SK-N-SH treated with all-trans-retinoic acid at 6 μM for 48 hours (cell line): Measurements from ENCODE around the gene ST3GAL4.

Source experiments
- ARNTL ChIP-seq: fragments of 450-650 bp; formaldehyde crosslinking; IDR thresholded peaks from 2 replicates; pipeline ENCODE4 v1.5.0; 2020; ENCODE audit warnings: low read depth, mild to moderate bottlenecking, moderate library complexity, borderline replicate concordance
- ESRRG ChIP-seq: fragments of 250-450 bp; sonication (Bioruptor Pico); IDR thresholded peaks from 2 replicates; pipeline ENCODE4 v1.6.1; 2021; ENCODE audit warnings: mild to moderate bottlenecking
- ISL1 ChIP-seq: fragments of 250-450 bp; sonication (Bioruptor Pico); IDR thresholded peaks from 2 replicates; pipeline ENCODE4 v2.1.2; 2022; ENCODE audit warnings: mild to moderate bottlenecking, moderate library complexity
- OSR1 ChIP-seq: fragments of 250-450 bp; sonication (Bioruptor Pico); IDR thresholded peaks from 2 replicates; pipeline ENCODE4 v1.8.0; 2022; ENCODE audit warnings: moderate library complexity, mild to moderate bottlenecking, inconsistent platforms
- PPARA ChIP-seq: fragments of 250-450 bp; sonication (Bioruptor Pico); IDR thresholded peaks from 2 replicates; pipeline ENCODE4 v1.5.0; 2020; ENCODE audit warnings: mild to moderate bottlenecking, borderline replicate concordance
- RARB ChIP-seq: fragments of 250-450 bp; sonication (Bioruptor Pico); IDR thresholded peaks from 2 replicates; pipeline ENCODE4 v1.8.0; 2021; ENCODE audit warnings: mild to moderate bottlenecking, moderate library complexity
- TCF4 ChIP-seq: fragments of 250-450 bp; sonication (Bioruptor Pico); IDR thresholded peaks from 2 replicates; pipeline ENCODE4 v1.8.0; 2021; ENCODE audit warnings: mild to moderate bottlenecking, moderate library complexity, borderline replicate concordance
- TOX ChIP-seq: fragments of 250-450 bp; sonication (Bioruptor Pico); IDR thresholded peaks from 2 replicates; pipeline ENCODE4 v1.8.0; 2021; ENCODE audit warnings: mild to moderate bottlenecking, moderate library complexity, borderline replicate concordance
- ZFP3 ChIP-seq: fragments of 250-450 bp; sonication (Bioruptor Pico); IDR thresholded peaks from 2 replicates; pipeline ENCODE4 v1.5.0; 2020; ENCODE audit warnings: mild to moderate bottlenecking, moderate library complexity
- ZFP30 ChIP-seq: fragments of 450-650 bp; formaldehyde crosslinking; IDR thresholded peaks from 2 replicates; pipeline ENCODE4 v1.5.0; 2022; ENCODE audit warnings: mild to moderate bottlenecking, moderate library complexity
- ZNF8 ChIP-seq: fragments of 450-650 bp; formaldehyde crosslinking; IDR thresholded peaks from 2 replicates; pipeline ENCODE4 v1.5.0; 2020; ENCODE audit warnings: mild to moderate bottlenecking, moderate library complexity
- TF ChIP-seq, protein P1 (sequence below): fragments of 250-450 bp; sonication (Bioruptor Pico); IDR thresholded peaks from 2 replicates; pipeline ENCODE4 v1.8.0; 2020; ENCODE audit warnings: mild to moderate bottlenecking, moderate library complexity, borderline replicate concordance
- TF ChIP-seq, protein P2 (sequence below): fragments of 250-450 bp; sonication (Bioruptor Pico); IDR thresholded peaks from 2 replicates; pipeline ENCODE4 v1.5.1; 2020; ENCODE audit warnings: low read depth, mild to moderate bottlenecking, moderate library complexity
- TF ChIP-seq, protein P3 (sequence below): fragments of 250-450 bp; sonication (Bioruptor Pico); IDR thresholded peaks from 2 replicates; pipeline ENCODE4 v1.8.0; 2021; ENCODE audit warnings: low read depth, mild to moderate bottlenecking, moderate library complexity, borderline replicate concordance

DNA sequence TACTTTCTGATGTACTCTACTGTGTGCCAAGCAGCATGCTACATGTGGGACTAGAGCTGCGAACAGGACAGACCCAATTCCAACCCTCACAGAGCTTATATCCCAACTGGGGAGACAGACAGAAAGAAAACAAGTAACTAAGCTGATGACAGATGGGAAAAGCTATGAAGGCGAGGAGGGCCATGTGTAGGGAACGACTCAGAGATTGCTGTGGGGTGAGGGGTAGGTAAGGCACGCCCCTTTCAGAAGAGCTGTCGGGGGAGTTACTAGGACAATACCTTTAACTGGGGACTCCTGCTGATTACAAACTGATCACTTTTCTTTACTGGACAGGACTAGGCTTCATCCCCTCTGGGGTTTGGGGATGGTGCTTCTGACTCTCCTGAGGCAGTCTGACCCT is 48.9 kb downstream of the ST3GAL4 start:
- TF ChIP-seq TCF4 (CRISPR knock-in tag) (no peak), ZFP30 (CRISPR knock-in tag) (no peak), RARB (CRISPR knock-in tag) (no peak), OSR1 (CRISPR knock-in tag) (no peak), ZNF8 (CRISPR knock-in tag) (no peak), TOX (no peak), ARNTL (CRISPR knock-in tag) (no peak), PPARA (no peak), ISL1 (CRISPR knock-in tag) (no peak), ZFP3 (no peak), ESRRG (no peak)
- TF ChIP-seq, protein P1, sequence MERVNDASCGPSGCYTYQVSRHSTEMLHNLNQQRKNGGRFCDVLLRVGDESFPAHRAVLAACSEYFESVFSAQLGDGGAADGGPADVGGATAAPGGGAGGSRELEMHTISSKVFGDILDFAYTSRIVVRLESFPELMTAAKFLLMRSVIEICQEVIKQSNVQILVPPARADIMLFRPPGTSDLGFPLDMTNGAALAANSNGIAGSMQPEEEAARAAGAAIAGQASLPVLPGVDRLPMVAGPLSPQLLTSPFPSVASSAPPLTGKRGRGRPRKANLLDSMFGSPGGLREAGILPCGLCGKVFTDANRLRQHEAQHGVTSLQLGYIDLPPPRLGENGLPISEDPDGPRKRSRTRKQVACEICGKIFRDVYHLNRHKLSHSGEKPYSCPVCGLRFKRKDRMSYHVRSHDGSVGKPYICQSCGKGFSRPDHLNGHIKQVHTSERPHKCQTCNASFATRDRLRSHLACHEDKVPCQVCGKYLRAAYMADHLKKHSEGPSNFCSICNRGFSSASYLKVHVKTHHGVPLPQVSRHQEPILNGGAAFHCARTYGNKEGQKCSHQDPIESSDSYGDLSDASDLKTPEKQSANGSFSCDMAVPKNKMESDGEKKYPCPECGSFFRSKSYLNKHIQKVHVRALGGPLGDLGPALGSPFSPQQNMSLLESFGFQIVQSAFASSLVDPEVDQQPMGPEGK (CRISPR knock-in tag), result no peak
- TF ChIP-seq, protein P2, sequence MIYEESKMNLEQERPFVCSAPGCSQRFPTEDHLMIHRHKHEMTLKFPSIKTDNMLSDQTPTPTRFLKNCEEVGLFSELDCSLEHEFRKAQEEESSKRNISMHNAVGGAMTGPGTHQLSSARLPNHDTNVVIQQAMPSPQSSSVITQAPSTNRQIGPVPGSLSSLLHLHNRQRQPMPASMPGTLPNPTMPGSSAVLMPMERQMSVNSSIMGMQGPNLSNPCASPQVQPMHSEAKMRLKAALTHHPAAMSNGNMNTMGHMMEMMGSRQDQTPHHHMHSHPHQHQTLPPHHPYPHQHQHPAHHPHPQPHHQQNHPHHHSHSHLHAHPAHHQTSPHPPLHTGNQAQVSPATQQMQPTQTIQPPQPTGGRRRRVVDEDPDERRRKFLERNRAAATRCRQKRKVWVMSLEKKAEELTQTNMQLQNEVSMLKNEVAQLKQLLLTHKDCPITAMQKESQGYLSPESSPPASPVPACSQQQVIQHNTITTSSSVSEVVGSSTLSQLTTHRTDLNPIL (CRISPR knock-in tag), result no peak
- TF ChIP-seq, protein P3, sequence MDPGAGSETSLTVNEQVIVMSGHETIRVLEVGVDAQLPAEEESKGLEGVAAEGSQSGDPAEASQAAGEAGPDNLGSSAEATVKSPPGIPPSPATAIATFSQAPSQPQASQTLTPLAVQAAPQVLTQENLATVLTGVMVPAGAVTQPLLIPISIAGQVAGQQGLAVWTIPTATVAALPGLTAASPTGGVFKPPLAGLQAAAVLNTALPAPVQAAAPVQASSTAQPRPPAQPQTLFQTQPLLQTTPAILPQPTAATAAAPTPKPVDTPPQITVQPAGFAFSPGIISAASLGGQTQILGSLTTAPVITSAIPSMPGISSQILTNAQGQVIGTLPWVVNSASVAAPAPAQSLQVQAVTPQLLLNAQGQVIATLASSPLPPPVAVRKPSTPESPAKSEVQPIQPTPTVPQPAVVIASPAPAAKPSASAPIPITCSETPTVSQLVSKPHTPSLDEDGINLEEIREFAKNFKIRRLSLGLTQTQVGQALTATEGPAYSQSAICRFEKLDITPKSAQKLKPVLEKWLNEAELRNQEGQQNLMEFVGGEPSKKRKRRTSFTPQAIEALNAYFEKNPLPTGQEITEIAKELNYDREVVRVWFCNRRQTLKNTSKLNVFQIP (CRISPR knock-in tag), result no peak
